ENCODE results near the gene VIL1. TPM values are rescaled to one million over a fixed set of nuclear protein-coding genes. Genes with fewer than 3 reads are reported as not detected.

The VIL1 gene
- total RNA-seq, 1 donor from 2014 or later: not detected

- DNase-seq (ENCODE audit: low read depth): no peak
- H3K36me3 ChIP-seq (ENCODE audit: control insufficient read depth, insufficient read depth, low read length): no peaks in the 10 kb centered on the region
- H3K27me3 ChIP-seq (ENCODE audit: control insufficient read depth, insufficient read depth, low read length): peaks cover 15% of the 10 kb centered on the region
- no peak overlapping the region for H3K4me3 ChIP-seq (ENCODE audit: low read depth, low read length)
- no peak for TF ChIP-seq CTCF (IDR thresholded peaks at IDR 0.05; ENCODE audit: insufficient read depth, low read length, poor library complexity, severe bottlenecking)
Measured at GRCh38 chr2:218386505-218387368, 32.2 kb upstream of the VIL1 start.

- Histone ChIP-seq H3K27me3 (ENCODE audit: control insufficient read depth, insufficient read depth, low read length) (peaks cover 7% of the 10 kb centered on the region), H3K36me3 (ENCODE audit: control insufficient read depth, insufficient read depth, low read length) (no peaks in the 10 kb centered on the region), H3K4me3 (ENCODE audit: low read depth, low read length) (peak overlapping the region; percentile 30)
- TF ChIP-seq CTCF (IDR thresholded peaks at IDR 0.05; ENCODE audit: insufficient read depth, low read length, poor library complexity, severe bottlenecking): no peak
- DNase-seq (ENCODE audit: low read depth): no peak
Measured at GRCh38 chr2:218387369-218388194, 31.3 kb upstream of the VIL1 start.

GRCh38 chr2:218389333-218390150 is 29.4 kb upstream of the VIL1 start:
- TF ChIP-seq CTCF (IDR thresholded peaks at IDR 0.05; ENCODE audit: insufficient read depth, low read length, poor library complexity, severe bottlenecking): no peak
- no peaks in the 10 kb centered on the region for H3K36me3 ChIP-seq (ENCODE audit: control insufficient read depth, insufficient read depth, low read length)
- H3K4me3 ChIP-seq (ENCODE audit: low read depth, low read length): no peak overlapping the region
- DNase-seq (ENCODE audit: low read depth): no peak
- H3K27me3 ChIP-seq (ENCODE audit: control insufficient read depth, insufficient read depth, low read length): peaks cover 5% of the 10 kb centered on the region

GRCh38 chr2:218391202-218391601 is 27.7 kb upstream of the VIL1 start:
- no peak for TF ChIP-seq CTCF (IDR thresholded peaks at IDR 0.05; ENCODE audit: insufficient read depth, low read length, poor library complexity, severe bottlenecking)
- no peak for DNase-seq (ENCODE audit: low read depth)
- no peak overlapping the region for H3K4me3 ChIP-seq (ENCODE audit: low read depth, low read length)
- H3K27me3 ChIP-seq (ENCODE audit: control insufficient read depth, insufficient read depth, low read length): peaks cover 5% of the 10 kb centered on the region
- H3K36me3 ChIP-seq (ENCODE audit: control insufficient read depth, insufficient read depth, low read length): no peaks in the 10 kb centered on the region

- TF ChIP-seq CTCF (IDR thresholded peaks at IDR 0.05; ENCODE audit: insufficient read depth, low read length, poor library complexity, severe bottlenecking): no peak
- no peaks in the 10 kb centered on the region for H3K36me3 ChIP-seq (ENCODE audit: control insufficient read depth, insufficient read depth, low read length)
Measured at GRCh38 chr2:218392459-218392858, 26.5 kb upstream of the VIL1 start.

More at GRCh38 chr2:218392459-218392858, 26.5 kb upstream of the VIL1 start:
- Histone ChIP-seq H3K4me3 (ENCODE audit: low read depth, low read length) (no peak overlapping the region), H3K27me3 (ENCODE audit: control insufficient read depth, insufficient read depth, low read length) (peaks cover 5% of the 10 kb centered on the region)
- no peak for DNase-seq (ENCODE audit: low read depth)

All from kidney epithelial cell (primary cell).